HG03378 (cell line): ENCODE measurements around the gene CEP72.
"Not testable (repeated sequence)": the region's sequence is repeated elsewhere in the genome, so short reads cannot be mapped to it uniquely, and the experiment has no call there.

Experiments
- ATAC-seq: cut with Tn5 transposase; IDR thresholded peaks from one replicate; pipeline ENCODE4 v1.9.1; 2021; ENCODE audit warnings: mild to moderate bottlenecking, moderate library complexity; ENCODE audit not compliant: unreplicated experiment

The CEP72 gene

DNA sequence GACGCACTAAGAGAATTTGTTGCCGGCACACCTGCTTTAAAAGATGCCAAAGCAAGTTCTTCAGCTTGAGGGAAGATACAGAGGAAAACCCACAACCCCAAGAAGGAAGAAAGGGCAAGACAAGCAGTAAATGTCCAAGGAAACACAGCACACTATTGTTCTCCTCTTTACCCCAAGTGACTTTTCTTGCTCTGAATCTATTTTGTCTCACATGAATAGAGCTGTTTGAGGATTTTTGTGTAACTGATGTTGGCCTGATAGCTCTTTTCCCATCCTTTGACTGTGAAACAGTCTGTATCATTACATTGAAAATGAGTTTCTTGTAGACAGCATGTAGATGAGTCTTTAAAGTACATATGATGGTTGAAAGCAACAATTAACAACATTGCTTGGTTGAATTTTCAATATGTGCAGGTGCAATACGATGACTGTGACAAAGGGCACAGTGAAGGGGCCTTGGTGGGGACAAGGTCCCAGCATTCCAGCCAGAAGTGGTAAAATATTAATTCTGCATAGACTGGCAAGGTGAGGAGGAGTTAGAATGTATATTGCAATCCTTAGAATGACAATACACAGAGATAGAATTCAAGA lies 16.8 kb upstream of the CEP72 start:
- no peak for ATAC-seq

DNA sequence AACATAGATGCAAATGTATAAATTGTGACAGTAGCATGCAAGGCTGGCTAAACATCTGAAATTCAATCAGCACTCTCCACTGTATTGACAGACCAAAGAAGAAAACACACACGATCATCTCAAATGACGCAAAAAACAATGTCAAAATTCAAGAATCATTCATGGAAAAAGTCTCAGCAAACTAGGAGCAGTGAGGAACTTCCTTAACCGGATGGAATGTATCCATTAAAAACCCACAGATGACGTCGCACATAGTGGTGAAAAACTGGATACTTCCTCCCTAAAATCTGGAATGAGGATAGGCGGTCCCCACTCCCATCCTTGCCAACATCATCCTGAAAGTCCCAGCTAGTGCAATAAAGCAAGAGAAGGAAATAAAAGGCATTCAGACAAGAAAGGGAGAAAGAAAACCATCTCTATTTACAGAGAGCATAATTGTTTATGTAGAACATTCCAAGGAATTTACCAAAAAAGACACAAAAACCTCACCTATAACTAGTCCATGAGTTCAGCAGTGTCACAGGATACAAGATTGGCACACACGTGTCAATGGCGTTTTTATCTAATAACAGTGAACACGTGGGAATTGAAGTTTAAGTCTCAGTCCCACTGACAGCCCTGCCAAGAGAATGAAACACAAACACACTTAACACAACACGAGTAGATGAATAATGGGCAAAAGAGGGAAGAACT lies 14.1 kb upstream of the CEP72 start:
- no peak for ATAC-seq

DNA sequence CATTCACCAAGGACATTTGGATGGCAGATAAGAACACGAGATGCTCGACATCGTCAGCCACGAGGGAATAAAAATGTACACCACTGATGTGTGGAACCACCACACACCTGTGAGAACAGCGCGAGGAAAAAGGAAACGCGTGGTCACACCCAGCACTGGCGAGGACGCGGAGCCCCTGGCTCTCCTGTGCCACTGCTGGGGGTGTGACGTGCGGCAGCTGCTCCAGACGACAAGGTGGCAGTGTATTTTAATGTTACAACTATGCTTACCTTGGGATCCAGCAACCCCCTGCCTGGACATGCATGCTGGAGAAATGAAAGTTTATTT lies 13.6 kb upstream of the CEP72 start:
- no peak for ATAC-seq

DNA sequence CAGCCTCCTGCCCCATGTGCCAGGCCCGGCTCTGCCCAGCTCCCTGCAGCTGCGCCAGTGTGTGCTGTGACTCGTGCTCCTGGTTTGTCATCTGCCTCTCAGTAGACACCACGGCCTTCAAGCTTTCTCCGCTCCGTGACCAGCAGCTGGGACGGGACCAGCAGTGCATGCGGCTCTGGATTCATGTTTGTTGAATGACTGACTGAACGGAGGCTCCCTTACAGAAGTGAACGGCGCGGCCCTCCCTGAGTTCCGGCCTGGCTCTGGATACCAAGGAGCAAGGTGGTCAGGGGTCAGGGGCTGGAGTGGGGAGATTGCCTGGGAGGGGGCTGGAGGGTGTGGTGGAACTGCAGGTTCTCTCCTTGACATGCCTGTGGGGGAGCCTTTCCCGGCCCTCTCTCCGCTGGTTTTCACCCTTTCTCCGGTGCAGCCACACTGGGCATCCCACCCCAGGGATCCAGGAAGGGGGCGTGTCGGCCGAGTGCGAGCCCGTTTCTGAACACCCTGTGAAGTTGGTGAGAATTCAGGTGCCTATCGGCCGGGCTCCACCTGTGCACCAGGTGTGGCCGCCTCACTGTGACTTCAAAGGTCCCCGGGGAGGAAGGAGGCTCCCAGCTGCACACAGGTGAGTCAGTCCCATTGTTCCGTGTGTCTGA lies 11.1 kb upstream of the CEP72 start:
- no peak for ATAC-seq

DNA sequence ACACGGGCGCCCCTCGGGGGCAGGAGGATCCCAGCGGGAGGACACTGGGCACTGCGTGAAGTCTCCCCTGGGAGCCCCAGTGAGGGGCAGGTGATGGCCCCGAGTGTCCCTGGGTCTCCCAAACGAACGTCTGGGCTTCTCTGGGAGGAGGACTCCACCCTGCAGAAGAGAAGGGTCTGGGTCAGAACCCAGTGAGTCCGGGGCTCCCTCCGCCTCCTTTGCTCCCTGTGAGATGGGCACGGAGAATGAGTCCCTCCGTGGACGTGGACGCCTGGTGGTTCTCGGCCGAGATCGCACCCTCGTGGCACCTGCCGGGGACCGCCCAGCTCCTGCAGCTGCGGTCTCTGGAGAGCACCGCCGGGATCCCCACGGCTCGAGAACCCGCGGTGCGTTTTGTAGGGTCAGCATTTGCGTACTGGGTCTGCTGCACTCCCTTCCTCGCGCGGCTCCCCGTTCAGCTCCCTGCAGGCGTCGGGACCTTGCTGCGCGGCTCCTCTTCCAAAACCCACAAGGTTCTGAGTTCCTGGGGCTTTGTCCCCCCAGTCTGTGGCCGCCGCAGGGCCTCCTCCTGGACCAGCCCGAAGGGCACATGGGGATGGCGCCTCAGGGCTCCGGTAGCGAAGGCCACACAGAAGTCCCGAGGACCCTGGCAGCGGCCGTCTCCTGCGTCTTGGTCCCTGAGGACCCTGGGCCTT lies 10.2 kb upstream of the CEP72 start:
- ATAC-seq = no peak

DNA sequence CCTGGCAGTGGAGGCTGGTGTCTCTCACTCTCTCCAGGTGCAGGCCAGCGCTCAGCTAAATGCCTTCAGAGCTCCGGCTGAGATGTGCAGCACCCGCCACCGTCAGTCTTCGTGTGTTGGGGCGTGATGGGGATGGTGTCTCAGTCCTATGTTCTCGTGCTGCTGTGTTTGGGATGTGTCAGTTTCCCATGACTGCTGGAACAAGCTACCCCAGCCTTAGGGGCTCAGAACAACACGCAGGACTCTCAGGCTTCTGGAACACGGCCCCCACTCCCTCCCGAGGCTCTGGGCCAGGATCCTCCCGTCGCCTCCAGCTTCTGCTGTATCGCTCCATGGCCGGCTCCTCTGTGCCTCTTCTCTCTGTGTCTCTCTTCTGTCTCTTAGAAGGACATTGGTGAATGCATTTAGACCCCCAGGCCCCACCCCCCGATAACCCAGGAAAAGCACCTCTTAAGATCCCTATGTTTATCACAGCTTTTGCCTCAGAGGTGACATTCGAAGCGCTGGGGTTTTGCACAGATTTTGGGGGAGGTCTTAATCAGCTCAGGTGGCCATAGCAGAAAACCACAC lies 9.6 kb upstream of the CEP72 start:
- no peak for ATAC-seq

DNA sequence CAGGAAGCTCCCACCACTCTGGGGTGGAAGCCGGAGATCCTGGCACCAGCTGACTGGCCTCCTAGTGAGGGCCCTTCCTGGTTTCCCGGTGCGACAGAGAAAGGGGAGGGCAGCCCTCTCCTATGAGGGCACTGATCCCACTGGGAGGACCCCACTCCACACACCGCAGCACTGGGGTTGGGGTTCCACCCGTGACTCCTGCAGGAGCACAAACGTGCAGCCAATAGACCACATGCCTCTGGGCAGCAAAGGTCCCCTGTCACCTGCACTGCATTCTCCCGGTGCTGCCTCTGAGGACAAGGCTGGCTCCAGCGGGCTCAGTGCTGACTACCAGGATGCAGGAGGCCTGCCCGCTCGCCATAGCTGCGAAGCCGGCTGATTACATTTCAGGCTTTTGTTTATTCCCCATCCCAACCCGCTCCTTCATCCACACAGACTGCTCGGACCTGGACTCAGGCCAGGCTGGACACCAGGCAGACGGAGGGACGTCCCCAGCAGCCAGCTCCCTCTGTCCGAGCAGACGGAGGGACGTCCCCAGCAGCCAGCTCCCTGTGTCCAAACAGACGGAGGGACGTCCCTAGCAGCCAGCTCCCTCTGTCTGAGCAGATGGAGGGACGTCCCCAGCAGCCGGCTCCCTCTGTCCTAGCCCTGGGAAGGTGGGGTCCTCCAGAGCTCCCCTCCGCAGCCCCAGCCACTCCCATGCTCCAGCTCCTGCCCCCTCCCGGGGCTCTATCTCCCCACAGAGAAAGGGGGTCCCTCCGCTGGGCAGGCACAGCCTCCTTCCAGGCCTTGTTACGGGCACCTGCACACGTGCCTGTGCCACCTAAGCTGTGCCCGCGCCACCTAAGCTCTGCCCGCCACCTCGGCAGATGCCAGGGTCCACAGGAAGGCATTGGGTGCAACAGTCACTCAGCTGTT lies 8.8 kb upstream of the CEP72 start:
- no peak for ATAC-seq

DNA sequence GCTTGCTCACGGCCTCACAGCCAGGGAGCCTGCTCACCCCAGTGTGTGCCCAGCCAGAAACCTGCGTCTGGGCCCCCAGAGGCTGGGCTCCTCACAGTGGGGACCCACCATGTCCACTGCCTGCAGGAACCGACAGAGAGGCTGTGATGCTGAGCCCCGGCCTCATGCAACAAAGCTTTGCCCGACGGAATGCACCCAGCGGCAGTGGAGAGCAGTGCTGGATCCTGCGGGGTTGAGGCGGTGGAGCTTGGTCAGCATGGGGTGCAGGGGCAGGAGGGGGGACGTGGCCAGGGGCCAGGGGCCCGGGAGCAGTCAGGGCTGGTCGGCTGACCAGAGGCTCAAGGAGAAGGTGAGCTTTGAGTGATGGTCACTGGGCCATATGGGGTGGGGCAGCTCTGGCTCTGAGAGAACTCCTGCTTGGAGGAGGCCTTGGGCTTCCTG lies 7.7 kb upstream of the CEP72 start:
- no peak for ATAC-seq

DNA sequence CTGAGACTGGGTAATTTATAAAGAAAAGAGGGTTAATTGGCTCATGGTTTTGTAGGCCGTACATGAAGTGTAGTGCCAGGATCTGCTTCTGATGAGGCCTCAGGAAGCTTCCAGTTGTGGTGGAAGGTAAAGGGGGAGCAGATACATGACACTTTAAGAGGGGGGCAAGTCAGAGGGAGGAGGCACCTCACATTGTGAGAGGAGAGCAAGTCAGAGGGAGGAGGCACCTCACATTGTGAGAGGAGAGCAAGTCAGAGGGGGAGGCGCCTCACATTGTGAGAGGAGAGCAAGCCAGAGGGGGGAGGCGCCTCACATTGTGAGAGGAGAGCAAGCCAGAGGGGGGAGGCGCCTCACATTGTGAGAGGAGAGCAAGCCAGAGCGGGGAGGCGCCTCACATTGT lies 7.0 kb upstream of the CEP72 start:
- not testable (repeated sequence) for ATAC-seq

DNA sequence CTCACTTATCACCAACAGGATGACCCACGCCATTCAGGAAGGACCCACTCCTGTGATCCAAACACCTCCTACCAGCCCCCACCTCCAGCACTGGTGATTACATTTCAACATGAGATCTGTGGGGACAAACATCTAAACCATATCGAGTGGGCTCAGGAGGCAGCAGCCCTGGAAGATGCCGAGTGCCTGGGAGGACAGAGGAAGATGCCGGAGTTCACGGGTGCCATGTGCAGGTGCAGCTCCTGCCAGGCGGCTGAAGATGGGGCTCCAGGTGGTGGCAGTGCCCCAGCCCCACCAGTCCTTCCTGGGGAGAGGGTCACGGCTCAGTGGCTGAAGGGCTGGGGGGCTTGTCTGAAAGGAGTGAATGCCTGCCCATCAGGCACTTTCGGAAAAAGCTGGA lies 6.1 kb upstream of the CEP72 start:
- ATAC-seq = no peak

DNA sequence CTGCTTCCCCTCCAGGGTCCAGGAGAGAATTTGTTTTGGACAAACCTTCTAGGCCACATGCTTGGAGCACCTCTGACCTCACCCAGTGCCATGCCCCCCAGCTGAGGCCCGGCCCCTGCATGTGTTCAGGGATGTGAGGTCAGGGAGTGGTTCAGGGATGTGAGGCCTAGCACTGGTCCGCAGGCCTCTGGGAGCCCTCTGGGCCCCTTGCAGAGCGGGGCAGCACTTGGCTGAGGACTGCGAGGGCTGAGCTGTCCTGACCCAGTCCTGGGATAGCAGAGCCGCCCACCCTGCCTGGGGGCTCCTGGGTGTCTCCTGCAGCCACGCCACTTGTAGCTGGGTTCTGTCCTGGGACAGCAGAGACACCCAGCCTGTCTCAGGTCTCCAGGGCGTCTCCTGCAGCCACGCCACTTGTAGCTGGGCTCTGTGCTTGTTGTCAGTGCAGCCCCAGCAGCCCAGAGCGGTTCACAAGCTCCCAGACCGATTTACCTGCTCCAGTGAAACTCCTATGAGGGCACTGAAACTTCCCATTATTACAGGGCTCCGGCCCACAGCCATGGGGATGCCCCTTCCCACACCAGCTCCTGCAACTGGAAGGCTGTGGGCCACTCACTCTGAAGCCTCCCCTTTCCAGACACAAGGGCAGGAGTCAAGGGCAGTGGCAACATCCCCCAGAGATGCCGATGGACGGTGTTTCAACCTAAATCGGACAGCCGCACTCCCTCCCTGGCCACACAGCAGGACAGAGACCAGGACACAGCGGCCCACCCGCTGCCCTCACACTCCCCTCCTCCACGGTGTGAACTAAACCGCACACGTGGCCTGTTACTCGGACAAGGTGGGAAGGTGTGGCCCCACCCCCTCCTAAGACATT lies 5.4 kb upstream of the CEP72 start:
- ATAC-seq = no peak

DNA sequence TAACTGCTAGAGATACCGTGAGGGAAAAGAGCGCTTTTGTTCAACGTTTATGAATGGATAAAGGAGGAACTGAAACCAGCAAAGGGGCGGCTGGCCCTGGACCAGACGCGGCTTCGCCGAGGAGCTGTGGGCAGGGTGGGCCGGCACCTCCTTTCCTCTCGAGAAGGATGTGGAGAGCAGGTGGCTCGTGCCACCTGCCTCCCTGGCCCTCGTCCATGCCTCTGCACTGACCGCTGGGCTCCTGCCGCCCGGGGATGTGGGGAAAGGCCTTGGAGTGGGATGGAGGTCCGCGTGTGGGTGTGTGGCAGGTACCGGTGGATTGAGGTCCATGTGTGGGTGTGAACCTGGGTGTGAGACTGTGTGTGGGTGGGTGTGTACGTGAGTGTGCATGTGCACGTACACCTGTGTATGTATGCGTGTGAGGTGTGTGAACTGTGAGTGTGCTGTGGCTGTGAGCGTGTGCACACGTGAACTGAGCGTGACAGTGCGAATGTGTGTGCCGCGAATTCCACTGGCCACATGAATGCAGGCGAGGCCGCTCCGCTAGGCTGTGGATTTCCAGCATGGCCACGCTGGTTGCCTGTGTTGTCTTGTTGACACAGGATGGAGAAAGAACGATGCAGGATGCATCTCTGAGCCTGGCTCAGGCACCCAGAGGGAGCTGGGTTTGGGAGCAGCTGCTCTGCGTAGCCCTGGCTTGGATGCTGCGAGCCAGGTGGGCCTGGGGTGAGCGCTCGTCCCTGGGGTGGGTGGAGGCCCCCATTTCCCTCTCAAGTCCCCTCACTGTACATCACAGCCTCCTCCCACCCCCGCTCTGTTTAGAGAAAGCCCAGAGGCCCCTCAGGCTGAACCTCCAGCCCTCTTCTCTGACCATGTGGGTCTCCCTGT lies 4.4 kb upstream of the CEP72 start:
- peak; percentile 57 for ATAC-seq

DNA sequence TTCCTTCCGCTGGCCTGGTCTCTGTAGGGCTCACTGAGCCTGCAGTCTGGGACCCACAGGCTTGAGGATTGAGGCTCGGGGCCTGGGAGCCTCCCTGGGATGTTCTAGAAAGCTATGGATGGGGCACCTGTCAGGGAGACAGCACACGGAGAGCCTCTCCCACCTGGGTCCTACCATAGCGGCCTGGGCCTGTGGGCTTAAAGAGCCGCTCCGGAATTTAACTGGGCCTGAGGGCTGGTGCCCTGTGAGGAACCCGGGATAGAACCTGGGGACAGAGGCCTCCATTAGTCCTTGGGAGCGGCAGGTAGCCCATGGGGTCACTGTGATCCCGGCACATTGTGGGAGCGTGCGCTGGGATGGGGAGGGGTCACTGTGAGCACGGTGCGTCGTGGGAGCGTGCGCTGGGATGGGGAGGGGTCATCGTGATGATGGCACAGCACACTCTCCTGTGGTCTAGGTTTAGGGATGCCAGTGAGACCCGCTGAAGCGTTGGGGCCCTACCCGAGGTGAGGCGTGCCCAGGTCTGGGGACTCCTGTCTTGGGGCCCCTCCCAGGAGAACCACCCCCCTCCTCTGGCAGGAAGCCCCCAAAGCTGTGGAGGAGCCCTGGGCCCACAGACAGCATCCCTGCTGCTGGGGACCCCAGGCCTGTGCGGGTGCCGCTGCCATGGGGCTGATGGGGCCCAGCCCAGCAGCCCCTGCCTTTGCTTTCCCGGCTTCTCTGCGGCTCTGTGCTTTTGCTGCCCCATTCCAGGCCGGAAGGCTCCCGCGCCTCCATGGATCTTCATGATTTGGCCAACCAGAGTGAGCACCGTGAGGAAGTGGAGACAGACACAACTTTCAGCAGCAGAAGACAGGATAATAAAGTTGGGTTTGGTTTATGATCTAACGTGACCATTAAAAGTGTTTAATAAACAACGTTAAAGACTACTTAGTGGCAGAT lies 3.4 kb upstream of the CEP72 start:
- ATAC-seq = no peak

DNA sequence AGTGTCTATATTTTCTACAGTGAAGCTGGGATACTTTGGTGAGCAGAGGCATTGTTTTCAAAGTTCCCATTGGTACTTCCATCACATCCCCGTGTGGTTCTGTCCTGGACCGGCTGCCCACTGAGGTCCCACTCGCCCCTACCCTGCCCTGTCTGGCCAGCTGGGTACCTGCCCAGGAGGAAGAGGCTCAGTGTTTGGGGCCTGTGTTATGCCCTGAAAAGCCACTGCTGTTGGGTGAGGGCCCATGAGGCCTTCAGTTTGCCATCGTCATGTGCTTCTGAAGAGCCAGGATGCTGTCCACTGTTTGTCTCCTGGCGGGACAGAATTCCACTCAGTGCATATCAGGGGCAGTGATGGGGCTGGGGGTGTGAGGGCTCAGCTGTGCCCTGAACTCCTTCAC lies 2.6 kb upstream of the CEP72 start:
- ATAC-seq = no peak

DNA sequence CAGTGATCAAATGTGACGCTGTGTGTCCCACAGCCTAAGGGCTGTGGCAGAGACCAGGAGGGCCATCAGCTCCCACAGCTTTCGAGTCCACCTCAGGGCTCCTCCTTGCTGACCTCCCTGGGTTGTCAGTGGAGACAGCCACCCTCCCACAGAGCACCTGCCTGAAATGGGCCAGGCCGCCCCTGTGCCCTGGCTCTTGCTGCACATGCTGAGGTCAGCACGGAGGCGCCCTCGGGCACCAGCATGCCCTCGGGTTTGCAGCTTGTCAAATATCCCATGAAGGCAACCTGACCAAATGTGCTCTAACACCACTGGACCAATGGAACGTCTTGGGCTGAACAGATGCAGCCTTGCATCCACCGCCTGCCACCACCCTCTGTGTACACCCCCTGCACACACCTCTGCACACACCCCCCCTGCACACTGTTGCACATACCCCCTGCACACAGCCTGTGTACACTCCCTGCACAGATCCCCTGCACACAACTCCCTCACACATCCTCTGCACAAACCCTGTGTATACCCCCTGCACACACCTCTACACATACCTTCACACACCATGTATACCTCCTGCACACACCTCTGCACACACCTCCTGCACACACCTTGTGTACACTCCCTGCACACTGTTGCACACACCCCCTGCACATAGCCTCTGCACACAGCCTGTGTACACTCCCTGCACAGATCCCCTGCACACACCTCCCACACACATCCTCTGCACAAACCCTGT lies 2.0 kb upstream of the CEP72 start:
- no peak for ATAC-seq

DNA sequence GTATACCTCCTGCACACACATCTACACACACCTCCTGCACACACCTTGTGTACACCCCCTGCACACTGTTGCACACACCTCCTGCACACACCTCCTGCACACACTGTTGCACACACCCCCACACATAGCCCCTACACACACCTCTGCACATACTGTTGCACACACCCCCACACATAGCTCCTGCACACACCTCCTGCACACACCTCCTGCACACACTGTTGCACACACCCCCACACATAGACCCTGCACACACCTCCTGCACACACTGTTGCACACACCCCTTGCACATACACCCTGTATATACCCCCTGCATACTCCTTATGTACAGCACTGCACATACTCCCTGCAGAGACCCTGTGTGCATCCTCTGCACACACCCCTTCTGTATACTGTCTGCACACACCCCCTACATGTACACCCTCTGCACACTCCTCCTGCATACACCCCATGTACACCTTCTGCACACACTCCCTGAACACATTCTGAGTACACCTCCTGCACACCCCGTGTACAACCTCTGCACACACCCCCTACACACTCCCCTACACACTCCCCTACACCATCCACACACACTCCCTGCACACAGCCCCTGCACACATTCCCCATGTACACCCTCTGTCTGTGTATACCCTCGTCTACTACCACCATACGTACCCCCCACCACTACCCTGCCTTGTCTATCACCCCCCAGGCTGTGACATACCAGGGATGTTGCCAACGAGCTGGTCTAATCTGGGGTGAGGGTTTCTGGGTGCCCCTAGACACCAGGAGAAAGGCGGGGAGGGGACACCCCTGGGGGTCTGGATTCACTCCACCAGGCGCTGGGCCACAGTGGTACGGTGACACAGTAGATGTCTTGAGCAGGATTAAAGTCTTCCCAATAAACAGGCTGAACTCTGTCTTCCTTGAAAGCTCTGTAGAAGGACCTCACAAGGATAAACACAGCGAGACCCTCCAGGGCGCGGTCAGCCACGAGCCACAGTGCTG lies 1.1 kb upstream of the CEP72 start:
- ATAC-seq = no peak
